T follicular helper cell (primary cell): Measurements from ENCODE around the gene DUSP5.
A peak's percentile ranks its signal among the peaks of the same experiment; 100 is the strongest.

Experiments
- DNase-seq: peaks from one replicate; pipeline ENCODE4 v3.0.0-alpha.2; 2020; ENCODE audit warnings: low read depth

DUSP5 gene

DNA sequence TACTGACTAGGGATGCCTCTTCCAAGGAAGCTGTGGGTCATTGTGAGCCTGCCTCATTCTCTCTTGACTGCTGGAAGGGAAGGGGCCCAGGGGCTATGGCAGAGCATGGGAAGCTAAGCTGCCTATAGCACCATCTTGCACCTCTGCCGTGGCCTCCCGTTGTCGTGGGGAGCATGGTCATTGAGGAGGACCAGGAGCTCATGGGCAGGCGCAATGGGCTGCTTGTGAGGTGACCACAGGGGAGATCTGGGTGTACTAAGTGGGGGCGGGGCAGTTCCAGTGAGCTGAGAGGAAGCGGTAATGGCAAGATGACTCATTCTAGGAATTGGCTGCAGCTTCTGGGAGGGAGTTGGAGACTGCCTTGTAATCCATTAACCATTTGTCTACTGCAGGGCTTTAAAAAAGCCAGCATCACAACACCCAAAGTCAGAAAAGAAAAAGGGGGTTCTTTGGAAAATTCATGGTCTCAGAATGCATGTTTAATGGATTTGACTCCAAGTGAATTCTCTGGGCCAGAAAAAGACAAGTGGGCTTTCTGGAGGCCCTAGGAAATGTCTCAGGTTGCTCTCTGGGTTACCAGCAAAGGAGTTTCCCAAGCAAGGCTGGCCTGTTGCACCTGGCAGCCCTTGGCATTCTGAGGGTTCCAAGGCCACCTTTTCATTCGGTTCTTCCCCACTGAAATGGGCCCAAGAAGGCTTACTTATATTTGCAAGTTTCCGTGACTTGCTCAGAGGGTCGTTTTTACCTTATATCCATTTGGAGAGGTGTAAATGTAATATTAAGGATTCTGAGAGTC is 3.6 kb downstream of the DUSP5 start:
- DNase-seq, result peak; percentile 24

DNA sequence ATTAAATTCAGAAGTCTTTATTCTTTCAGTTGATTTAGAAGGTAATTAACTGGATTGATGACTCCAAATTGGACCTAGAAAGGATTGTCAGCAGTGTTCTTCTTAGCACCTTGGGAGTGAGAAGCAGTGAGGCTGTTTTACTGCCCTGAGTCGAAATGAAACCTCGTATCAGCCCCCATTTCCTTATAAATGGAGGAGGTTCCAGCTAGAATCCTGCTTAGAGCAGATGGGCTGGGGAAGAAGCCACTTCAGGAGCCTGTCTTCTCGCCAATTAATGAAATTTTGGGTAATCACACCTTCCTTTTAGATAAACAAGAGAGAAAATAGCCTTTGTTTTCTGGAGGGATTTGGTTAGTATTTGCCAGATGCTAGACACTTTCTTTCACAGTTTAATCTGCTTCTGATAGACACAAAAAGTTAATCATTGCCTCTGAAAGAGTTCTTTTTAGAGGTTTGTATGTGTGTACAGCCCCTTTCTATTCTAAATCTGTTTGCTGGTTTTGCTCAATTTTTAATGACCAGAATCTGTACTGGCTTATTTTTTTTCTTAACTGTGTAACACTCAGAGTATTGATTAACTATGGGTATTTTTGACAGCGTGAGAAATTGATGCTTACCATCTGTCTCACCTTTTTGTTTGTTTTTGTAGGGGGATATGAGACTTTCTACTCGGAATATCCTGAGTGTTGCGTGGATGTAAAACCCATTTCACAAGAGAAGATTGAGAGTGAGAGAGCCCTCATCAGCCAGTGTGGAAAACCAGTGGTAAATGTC is 4.6 kb downstream of the DUSP5 start:
- no peak for DNase-seq

DNA sequence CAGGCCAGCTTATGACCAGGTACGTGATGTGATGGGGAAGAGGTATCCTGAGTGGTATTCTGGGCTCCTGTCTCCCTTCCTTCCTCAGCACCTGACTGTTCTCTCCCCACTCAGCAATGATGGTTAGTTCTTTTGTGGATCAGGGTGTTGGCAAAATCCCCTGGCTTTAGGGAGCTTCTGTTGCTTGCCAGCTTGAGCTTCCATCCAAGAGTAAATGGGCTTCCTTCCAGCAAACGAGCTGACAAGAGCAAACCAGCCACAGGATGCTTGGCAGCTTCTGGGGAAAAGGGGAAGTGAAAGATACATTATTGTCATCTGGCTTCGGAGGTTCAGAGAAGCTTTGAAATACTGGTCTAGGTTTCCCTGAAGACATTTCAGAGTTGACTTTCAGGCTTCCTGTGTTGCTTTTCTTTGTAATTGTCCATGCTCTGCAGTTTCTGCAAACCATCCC is 5.2 kb downstream of the DUSP5 start:
- no peak for DNase-seq

DNA sequence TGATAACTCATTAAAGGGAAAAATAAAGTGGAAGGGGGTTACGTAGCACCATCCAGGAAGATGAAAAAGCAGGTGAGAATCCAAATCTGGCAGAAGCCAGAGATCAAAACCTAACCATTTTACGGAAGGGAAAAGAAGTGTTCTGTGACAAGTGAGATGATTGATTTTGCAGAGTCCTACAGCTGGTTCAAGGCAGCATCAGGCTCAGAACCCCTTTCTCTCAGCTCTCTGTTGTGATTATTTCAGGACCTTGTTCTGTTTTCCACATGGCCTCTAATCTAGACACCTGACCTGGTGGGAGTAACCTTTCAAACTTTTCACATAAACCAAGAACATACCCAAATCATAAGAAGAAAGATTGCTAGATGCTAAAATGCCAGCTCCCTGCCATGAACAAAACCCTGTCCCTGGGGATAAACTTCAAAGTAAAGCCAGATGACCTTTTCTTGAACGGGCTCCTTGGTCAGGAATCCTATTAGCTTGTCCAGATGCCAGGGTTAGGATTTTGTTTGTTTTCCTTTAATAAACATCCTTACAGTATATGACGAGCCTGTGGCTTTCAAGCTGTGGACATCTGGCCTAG is 5.9 kb downstream of the DUSP5 start:
- no peak for DNase-seq

DNA sequence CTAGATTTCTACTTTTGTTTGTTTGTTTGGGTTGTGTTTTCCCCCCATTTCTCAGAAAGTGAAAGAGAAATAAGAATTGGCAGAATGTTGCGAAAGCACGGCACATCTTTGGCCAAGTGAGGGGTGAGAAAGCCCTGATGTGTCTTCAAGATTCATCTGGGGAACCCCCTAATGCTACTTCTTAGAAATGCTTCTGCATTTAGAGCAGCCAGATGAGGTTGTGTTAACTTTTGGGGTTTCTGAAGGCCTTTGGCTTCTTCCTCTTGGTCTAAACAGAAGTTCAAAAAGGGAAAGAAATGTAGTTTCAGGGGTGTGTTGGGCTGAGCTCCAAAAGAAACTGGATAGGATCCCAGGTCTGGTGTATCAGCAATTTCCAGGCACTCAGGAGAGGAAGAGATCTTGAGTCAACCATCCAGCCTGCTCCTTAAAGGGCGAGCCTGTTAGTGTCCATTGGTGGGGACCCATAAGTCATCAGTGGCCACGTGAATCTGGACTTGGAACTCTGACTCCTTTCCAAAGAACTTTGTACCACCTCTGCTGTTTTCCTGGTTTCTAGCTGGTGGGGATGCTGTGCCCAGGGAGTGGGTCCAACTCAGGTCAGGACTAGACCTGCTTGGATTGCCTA is 6.5 kb downstream of the DUSP5 start:
- DNase-seq, result no peak

DNA sequence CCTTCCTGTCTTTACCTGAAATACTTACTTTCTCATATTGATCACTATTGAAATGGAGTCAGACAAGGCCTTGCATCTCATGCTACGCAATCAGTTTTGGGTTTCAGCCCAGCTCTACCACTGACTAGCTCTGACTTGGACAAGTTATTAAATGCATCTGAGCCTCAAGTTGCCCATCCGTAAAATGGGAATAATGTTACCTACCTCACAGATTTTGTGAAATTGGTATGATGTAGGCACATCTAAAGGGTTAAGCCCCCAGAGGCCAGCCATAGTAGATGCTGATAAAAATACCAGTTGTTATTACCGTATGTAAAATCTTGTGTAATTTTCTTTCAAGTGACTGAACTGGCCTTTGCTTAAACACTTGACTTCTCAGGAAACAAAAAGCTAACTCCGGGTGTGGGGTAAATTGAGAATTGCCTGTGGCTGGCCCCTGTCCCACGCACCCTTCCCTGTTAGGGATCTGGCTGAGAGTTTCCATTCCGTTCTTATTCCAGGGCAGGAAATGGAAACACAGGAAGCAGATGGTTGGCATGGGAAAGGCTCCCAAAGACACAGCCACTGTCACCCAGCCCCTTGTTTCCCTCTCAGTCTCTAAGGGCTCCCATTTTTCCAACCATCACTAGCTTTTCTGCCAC is 7.5 kb downstream of the DUSP5 start:
- DNase-seq, result no peak

DNA sequence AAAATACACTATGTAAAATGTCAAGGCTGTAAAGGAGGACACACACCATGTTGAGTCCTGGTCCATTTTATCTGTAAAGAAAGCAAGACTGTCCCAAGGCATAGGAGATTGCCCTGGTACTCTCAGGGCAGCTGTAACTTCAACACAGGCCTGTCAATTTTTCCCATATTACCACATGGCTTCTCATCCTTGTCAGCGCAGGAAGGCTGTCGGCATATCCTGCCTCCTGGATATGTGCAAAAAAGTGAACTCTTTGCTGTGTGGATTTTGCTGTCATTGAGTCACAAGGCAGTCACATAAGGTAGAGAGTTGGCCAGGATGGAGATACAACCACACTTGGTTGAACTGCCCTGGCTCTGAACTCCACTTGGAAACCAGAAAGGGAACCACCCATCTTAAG is 8.7 kb downstream of the DUSP5 start:
- no peak for DNase-seq

DNA sequence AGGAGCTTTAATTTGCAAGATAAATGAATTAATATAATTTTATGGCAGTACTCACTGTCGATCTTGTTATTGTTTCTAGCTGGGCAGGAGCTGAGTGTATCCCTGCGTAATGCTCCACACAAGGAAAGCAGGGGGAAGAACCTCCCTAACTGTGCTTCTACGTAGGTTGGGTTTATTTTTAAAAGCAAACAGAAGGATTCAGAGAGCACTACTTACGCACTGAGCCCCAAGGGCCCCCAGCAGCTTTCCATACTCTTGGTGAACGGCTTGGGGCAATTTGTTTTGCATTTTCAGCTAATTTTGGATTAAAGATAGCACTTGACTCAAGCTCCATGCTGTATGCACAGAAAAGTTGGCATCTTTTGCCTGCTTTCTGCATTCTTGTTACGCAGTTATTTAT is 9.6 kb downstream of the DUSP5 start:
- no peak for DNase-seq

DNA sequence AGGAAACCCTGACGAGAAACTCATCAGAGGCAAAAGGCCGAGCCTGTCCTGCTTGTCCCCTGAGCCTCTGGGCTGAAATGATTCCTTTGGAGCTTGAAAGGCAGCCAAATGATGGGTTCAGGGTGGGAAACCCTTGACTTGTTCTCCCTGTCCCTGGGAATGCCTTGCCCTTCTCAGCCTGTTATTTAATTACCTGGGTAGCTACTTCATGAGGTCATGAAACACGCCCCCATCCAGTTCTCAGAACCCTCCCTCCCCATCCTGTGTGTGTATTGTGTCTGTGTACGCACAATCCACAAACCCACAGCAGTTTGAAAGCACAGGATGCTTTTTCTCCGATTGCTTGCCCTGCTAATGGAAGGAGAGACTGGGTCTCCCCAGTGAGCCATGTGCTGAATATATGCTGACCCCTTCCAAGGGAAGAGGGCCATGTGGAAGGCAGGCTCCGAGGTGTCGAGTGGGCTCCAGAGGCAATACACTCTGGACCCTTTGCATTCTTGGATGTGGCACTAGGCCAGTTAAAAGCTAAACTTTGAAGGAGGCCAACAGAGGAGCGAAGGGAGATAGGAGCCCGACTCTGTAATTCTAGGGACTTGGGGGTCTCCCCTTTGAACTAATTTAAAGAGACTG is 10.6 kb downstream of the DUSP5 start:
- no peak for DNase-seq

DNA sequence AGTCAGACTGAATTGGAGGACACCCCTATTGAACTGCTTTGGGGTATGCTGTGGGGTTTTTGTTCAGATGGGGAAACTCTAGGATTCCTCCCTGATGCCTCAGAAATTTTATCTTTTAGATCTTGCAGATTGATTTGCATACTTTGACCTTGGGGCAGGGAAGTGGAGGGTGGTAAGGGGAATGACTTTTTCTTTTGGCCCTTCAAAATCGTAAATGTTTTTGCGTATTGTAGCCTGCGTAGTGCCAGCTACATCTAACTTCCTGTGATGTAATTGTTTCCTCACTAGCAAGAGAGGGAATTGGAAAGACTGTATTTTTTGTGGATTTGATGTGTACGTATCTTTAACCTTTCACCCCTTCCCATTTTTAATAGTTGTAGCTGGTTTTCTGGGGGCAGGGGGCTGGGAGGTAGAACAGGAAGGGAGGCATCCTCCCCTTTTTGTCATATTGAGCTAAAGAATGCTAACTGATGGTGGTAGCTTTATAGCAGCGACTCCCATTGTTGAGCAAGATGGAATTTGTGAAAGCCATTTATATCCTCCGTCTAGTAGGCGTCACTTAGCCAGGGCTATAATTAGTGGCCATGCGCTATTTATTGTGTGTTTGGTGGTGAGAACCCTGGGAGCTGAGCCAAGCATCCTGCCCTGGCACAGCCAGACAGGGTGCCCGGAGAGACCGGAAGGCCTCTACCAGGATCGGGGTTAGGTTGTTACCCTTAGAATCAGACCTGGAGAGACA is 11.3 kb downstream of the DUSP5 start:
- DNase-seq, result no peak

DNA sequence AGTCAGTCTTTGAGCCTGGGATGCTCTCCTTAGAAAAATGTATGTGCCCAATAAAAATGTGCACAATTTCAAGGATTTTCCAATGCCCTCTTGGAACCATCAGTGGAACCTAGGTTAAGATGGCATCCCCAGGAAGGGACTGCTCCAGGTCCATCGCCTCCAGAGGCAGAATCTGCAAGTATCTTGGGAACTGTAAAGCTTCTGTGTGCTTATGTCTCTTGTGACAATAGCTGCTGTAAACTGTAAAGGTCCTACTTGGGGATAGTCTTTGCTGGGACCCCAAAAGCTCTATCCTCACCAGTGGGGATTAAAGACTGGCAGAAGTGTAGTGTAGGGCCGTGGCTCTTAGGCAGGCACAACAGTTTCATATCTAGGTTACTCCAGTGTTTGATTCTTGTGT is 11.9 kb downstream of the DUSP5 start:
- no peak for DNase-seq

DNA sequence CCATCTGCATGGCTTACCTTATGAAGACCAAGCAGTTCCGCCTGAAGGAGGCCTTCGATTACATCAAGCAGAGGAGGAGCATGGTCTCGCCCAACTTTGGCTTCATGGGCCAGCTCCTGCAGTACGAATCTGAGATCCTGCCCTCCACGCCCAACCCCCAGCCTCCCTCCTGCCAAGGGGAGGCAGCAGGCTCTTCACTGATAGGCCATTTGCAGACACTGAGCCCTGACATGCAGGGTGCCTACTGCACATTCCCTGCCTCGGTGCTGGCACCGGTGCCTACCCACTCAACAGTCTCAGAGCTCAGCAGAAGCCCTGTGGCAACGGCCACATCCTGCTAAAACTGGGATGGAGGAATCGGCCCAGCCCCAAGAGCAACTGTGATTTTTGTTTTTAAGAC is 12.4 kb downstream of the DUSP5 start:
- DNase-seq, result no peak

DNA sequence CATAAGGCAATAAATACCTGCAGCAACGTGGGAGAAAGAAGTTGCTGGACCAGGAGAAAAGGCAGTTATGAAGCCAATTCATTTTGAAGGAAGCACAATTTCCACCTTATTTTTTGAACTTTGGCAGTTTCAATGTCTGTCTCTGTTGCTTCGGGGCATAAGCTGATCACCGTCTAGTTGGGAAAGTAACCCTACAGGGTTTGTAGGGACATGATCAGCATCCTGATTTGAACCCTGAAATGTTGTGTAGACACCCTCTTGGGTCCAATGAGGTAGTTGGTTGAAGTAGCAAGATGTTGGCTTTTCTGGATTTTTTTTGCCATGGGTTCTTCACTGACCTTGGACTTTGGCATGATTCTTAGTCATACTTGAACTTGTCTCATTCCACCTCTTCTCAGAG is 13.0 kb downstream of the DUSP5 start:
- no peak for DNase-seq

DNA sequence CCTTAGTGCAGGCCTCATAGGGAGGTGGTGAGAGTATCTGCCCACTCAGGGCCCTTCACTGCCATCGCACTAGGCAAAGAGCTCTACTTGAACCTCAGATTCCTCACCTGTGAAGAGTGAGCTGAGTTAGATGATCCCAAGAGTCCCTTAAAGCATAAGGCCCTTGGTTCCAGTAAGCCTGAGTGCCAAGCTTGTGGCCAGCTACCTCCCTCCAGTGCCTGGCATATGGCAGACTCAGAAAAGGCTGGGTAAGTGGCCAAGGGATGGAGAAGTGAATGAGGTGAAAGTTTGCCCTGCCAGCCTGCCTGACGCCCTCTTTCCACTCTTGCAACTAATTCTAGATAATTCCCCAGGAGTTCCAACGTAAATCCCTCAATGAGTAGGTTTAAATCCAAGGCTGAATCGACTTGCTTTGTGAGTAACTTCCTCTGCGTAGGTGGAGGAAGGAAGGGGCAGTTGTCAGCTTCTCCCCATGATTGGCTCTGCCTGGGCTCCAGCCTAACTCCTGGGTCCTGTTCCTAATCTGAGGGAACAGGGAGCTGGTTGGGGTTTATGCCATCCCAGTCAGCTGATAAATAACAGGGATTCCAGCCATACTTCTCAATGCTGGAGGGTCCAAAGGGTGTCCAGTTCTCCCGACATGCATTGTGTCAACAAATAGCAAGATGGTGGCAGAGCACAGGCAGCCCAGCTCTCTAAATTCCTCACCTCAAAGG is 14.2 kb downstream of the DUSP5 start:
- DNase-seq, result no peak

DNA sequence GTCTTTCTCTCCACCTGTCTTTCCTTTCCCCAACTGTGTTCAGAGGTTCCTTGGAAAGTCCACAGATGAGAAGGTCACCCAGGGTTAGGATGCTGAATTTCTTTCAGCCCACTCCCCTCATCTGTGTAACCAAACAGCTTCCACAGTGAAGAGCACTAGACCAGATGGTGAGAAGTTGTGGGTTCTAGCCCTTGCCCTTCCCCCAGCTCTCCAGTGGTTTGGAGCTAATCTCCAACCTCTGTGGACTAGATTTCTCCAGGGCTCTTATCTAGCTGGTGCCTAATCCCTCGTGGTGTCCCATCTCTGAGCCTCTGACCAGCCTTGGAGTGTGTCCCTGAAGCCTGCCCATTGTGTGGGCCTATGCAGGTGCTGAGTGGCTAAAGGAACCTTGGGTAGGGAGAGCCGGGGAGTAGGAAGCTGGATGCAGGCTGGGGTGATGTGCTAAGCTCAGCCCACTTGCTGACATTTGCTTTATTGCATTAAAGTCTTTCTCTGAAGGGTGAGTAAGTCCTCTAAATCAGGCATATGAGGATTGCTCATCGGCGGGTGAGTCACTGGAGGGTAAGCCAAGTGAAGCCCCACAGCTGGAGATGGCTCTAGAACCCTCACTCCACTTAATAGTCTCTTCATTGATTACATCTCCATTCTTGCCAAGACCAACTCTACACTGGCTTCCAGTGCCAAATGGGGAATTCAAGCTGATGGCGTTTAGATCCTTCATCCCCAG is 14.9 kb downstream of the DUSP5 start:
- DNase-seq, result no peak

DNA sequence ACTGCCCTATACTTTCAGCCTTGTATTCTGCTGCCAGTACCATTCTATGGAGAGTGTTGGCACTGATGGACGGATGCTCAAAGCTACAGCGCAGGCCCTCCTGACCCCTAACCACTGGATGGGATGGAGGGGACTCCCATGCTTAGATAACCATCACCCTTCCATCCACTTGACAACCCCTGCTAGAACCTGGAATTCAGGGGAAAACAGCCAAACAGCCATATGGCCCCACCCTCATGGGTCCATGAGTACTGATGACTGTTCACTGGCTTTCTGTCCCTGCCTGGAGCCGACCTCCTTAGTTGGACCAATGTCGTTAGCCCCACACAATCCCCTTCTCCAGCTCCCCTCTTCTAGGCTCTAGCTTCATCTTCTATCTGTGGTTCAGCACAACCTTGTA is 16.2 kb downstream of the DUSP5 start:
- no peak for DNase-seq

DNA sequence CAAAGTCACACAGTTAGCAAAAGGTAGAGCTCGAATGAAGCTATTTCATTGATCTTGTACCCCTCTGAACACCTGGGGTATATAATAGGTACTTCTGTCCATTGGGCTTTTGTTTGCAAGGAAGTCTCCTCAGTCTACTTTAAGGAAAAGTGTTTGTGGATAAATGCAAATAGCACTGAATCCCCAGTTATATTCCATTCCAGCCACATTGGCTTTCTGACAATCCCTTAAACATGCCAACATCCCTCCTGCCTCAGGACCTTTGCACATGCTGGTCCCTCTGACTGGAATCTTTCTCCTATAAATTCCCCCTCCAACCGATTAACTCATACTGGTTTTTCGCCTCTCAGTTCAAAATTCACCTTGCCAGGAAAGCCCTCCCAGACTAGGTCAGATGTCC is 17.1 kb downstream of the DUSP5 start:
- DNase-seq, result no peak

DNA sequence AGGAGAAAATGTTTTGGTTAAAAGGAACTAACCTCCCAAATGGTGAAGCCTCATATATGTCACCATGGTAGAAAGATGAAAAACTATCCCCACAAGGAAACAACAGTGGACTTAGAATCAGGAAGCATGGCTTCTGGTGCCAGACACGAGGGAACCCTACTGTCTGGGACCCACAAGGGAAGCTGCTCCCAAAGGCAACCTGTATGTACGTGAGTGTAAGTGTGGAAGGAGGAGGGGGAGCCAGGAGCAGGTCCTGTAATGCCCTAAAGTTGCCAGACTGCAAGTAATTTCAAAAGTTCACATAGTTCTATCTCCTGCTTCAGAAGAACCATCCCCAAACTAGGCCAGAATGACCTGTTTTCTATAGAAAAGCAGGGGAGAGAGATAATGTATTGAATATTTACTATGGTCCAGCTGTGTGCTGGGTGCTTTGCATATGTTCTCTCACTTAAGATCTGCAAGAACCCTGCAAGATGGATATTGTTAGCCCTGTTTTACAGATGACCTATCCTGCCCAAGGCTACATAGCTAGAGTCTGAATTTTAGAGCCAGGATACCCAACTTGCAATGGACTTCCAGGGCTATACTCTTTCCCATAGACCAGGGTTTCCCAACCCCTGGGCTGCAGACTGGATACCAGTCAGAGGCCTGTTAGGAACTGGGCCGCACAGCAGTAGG is 19.2 kb downstream of the DUSP5 start:
- no peak for DNase-seq
